ENCODE data around the gene LRMDA.

The LRMDA gene

GRCh38 chr10:76336213-76336963 is 905.0 kb downstream of the LRMDA start:
- DNase-seq: no peak

- DNase-seq: no peak
These were observed 906.2 kb downstream of the LRMDA start for GRCh38 chr10:76337641-76338040.

- no peak for DNase-seq
These were observed 906.8 kb downstream of the LRMDA start for GRCh38 chr10:76338187-76338586.

GRCh38 chr10:76341740-76342139 is 910.3 kb downstream of the LRMDA start:
- DNase-seq: no peak

DNA sequence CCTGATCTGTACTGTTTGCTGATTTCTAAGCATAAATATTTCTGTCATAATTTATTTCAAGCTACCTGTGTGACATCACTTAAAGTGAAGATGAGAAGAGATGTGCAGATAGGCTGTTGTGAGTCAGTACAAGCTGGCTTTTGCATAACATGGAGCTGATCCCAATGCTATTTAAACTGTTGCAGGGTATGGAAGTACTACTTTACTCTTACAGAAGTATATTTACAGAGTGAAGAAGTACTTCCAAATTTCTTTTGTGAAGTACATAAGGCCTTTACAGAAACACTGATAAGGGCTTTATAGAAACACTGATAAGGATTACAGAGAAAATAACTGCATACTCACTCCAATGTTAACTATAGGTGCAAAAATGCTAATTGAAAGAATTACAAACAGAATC is 911.6 kb downstream of the LRMDA start:
- DNase-seq: no peak

DNA sequence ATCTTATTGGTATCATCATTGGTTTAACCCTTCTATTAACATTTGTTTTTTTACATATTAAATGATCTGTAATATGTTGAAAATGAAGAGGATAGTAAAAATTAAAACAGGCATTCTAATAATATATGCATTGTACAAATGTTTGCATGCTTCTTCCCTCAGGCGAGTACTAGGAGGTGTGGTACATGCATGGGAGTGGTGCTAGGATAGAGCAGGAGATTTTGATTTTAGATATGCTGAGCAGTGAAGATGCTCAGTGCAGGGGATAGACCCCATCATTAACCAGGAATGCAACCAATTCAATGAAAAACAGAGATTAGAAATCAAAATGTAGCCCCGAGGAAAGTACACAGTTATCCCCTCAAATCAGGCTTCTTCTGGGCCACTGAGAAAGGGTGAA is 916.4 kb downstream of the LRMDA start:
- DNase-seq: no peak

DNA sequence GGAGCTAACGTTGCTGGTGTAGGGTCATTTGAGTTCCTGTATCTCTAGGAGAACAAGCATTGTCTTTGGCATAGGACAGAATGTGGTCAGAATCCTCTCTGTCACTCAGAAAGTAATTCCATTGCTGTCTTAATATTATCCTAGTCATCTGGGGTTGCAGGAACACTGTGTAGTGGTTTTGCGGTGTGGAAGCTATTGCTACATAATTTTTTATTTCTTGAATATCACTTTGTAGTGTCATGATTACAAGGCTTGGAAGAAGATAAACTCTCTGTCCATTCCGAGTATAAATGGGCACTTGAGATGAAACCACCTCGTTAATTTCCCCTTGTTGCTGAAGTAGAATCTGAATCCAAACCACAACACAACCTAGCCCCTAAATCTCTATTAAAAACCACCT is 919.2 kb downstream of the LRMDA start:
- DNase-seq: no peak

DNA sequence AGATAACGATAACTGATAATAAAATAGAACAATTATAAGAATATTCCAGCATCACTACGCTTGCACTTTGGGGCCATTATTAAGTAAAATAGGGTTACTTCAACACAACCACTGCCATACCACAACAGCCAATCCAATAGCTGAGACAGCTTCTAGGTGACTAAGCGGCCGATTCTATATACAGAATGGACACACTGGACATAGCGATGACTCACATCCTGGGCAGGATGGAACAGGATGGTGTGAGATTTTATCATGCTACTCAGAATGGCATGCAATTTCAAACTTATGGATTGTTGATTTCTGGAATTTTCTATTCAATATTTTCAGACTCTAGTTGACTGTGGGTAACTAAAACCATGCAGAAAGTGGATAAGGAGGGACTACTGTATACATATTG is 920.9 kb downstream of the LRMDA start:
- no peak for DNase-seq

- no peak for DNase-seq
These were observed 921.9 kb downstream of the LRMDA start for GRCh38 chr10:76353237-76353851.

DNA sequence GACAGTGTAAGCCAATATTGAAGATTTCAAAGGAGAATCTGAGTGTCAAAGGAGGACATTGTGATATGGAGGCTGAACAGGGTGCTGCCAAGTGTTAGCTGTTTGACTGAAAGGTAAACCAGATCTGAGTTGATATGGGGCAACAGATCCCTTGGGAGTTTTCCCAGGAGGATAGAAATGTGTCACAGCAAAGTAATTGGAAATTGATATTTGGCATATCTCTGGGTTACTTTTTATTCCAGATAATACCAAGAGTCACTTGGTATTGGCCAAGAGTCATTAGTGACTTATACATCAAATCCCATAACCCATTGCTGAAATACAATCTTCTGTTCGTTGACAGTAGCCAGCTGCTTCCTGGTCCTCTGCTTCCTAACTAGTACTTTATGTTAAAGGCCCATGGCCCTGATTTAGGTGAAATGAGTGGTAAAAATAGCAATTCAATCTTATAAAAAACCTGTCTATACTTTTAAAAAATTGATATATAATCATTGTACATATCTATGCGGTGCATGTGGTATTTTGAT is 922.9 kb downstream of the LRMDA start:
- DNase-seq: no peak

GRCh38 chr10:76354921-76355320 is 923.5 kb downstream of the LRMDA start:
- DNase-seq: no peak

GRCh38 chr10:76356557-76356956 is 925.1 kb downstream of the LRMDA start:
- no peak for DNase-seq

DNA sequence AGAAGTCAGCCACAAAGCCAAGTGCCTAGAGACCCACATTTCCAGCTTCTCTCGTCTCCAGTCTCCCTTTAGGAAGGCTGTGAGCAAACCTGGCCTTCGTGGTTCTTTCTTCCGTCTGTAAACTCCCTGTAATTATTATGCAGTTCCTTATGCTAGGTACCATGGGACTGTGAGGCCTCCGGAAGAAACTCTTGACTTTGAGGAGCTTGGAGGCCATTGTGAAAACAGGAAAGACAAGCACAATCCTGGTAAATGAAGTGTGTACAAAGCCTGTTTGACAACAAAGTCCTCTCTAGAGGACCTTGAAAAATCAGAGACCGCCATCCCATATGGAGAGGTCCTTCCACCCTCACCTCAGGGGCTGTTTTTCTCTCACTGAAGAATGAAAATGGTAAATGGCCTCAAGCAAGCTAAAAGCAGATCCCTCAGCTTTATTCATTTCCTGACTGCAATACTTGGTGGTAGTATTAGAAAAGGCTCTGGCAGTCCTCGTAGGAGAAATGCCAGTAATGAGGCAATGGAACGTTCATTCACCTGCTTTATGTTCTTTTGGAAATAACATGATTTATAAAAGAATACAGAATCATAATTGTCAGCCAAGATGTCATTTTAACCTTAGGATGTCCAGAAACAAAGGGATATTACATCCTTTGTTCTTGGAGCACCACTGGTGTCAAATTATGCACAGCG is 926.4 kb downstream of the LRMDA start:
- DNase-seq: no peak

DNA sequence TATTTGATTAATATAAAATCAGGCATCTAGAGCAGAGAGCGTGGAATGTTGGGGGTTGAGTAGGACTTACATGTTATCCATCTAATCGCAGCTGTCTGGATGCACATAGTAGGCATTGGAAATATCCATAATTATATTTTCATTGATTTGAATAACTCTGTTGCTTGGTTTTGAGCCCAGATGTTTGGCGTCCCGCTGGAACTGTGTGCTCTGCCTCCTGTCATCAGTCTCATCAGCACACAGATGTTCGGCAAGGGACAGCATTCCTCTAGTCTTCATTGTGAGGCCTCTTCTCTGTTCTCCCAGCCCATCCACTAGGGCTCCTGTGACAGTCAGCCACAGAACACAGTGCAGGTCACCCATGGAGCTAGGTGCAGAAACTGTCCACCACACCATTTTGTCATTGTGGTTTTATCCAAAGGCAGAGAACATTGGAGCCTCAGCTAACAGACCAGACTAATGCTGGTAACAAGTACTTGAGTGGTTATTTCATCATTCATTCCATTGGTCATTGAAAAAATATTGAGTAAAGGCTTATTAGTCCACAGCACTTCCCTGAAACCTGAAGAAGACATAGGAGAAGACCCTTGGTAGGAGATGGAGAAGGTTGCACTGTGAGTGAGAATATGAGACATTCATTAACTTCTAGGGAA is 927.4 kb downstream of the LRMDA start:
- DNase-seq: no peak

GRCh38 chr10:76375761-76376160 is 944.3 kb downstream of the LRMDA start:
- DNase-seq: no peak

DNA sequence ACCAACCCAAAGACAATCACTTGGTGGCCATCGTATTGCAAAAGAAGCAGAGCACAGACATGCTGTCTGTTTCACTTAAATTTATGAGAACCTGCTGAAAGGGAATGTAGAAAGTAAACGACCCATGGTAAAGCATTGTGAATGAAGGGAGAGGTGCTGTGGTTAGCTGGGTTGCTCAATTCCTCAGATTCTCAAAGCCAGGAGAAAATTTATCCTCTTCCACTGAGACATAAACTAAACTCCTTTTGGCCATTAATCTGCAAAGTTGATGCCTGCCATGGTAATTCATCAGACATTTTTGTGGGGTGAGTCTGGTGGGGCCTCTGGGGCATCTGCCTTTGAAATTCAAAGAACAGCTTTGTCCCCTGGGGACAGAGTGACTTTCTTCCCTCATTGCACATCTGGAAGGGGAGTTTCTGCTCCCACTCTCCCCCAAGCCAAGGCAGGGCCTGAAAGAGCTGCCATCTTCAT is 951.0 kb downstream of the LRMDA start:
- no peak for DNase-seq

DNA sequence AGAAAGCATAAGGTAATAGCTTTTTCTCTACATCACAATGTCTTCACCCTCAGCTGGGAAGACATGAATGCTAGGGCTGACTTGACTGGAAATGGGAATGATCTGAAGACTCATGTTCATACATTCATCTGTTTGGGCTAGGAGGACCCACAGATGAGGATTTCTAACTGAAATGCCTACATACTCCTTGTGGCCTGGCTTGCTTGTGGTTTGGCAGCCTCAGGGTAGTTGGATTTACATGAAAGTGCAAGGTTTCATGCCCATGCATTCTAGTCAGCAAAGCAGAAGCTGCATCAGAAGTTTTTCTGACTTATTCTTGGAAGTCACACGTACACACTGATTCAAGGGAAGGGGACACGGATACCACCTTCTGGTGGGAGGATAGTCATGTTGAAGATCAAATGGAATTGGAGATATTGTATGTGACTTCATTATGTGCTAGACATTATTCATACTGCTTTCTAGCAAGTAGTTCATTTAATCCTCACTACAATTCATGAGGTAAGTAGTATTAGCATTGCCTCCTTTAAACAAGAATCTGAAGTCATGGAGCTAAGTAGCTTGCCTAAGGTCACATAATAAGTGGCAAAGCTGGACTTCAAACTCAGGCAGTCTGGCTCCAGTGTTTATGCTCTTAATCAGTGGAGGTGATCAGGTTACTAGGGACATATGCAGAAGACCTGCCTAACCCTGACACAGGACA is 957.0 kb downstream of the LRMDA start:
- no peak for DNase-seq

DNA sequence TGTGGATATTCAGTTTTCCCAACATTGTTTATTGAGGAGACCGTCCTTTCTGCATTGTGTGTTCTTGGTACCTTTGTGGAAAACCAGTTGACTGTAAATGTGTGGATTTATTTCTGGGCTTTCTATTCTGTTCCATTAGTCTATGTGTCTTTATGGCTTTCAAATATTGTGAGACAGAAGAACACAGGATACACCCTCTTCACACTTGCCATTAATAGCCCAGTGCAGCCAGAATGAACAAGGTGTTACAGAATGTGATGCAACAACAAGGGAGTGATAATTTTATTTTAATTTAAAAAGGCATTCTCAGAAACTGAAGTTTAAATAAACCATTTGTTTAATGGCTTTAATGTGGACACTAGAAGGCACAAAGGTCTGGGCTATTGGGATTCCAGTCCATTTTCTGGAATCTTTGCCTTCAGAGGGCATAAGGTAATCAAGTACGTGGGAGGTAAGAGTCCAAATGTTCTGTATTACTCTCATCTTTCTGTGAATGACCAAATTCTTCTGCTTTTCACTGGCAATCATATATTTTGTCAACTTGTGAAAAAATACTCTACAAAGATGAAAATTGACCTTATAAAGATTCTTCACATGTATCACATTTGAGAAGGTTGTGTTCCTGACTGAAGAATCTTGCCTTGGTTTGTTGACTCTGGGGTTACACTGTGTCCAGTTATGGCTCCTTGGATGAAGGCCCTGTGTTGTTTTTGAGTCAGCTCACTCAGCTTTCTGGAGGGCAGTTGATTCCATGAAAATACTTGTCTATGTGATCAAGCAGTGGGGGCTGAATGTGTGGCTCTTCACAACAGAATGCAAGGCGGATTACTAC is 962.7 kb downstream of the LRMDA start:
- no peak for DNase-seq

GRCh38 chr10:76394707-76395042 is 963.3 kb downstream of the LRMDA start:
- DNase-seq: no peak

- no peak for DNase-seq
These were observed 963.8 kb downstream of the LRMDA start for GRCh38 chr10:76395251-76395650.

DNA sequence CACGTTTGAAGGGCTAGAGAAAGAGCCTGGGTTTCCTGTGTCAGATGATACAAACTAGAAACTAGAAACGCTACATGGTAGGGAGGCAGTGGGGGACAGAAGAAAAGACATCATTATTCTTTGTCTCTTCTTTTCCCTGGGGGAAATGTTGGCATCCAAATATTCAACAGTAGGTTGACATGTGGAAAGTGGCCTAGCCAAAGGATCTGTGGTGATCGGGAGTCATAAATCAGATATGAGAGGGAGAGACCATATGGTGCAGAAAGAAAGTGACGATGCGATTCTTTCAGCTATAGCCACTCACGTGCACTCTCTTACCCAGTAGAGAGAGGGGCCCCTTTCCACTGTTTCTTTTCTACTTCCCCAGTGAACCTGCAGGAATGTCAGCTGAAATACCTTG is 964.7 kb downstream of the LRMDA start:
- DNase-seq: no peak

Data from activated naive CD4-positive, alpha-beta T cell (primary cell).